DOHH2 (cell line): ENCODE data around the gene TPST1.

Experiments
- H3F3A ChIP-seq: fragments of 200-600 bp; sonication (generic), shearing (Covaris generic); 2 replicates; pipeline ENCODE4 v1.6.0; 2016; ENCODE audit warnings: antibody characterized with exemption, mild to moderate bottlenecking; ENCODE audit not compliant: control insufficient read depth, insufficient read depth
- H3K27ac ChIP-seq: fragments of 200-600 bp; sonication (generic); 2 replicates; pipeline ENCODE4 v1.5.1; 2014; ENCODE audit warnings: low read depth, mild to moderate bottlenecking, low read length, moderate library complexity
- H3K27me3 ChIP-seq: fragments of 200-600 bp; sonication (generic); 2 replicates; pipeline ENCODE4 v1.6.1; 2014; ENCODE audit warnings: mild to moderate bottlenecking, low read length, mixed read lengths; ENCODE audit not compliant: control insufficient read depth
- H3K36me3 ChIP-seq: fragments of 200-600 bp; sonication (generic); 2 replicates; pipeline ENCODE4 v1.6.1; 2014; ENCODE audit warnings: mild to moderate bottlenecking, low read length, moderate library complexity, mixed read lengths; ENCODE audit not compliant: control insufficient read depth
- H3K4me1 ChIP-seq: fragments of 200-600 bp; sonication (generic); 2 replicates; pipeline ENCODE4 v1.6.1; 2014; ENCODE audit warnings: mild to moderate bottlenecking, low read length, mixed read lengths; ENCODE audit not compliant: control insufficient read depth
- H3K4me2 ChIP-seq: fragments of 200-600 bp; sonication (generic); 2 replicates; pipeline ENCODE4 v1.6.0; 2014; ENCODE audit warnings: mild to moderate bottlenecking, low read length, moderate library complexity
- H3K4me3 ChIP-seq: fragments of 200-600 bp; sonication (generic); 2 replicates; pipeline ENCODE4 v1.5.1; 2014; ENCODE audit warnings: mild to moderate bottlenecking, low read length, mixed read lengths
- H3K79me2 ChIP-seq: fragments of 200-600 bp; sonication (generic); 2 replicates; pipeline ENCODE4 v1.6.1; 2014; ENCODE audit warnings: mild to moderate bottlenecking, low read length, mixed read lengths; ENCODE audit not compliant: control insufficient read depth
- H3K9me2 ChIP-seq: fragments of 200-600 bp; sonication (generic); replicated peaks from 2 replicates; pipeline ENCODE4 v1.6.1; 2014; ENCODE audit warnings: mild to moderate bottlenecking, low read length, mixed read lengths; ENCODE audit not compliant: control insufficient read depth
- H3K9me3 ChIP-seq: fragments of 200-600 bp; sonication (generic); 2 replicates; pipeline ENCODE4 v1.6.1; 2014; ENCODE audit warnings: antibody characterized with exemption, low read length, mixed read lengths; ENCODE audit not compliant: control insufficient read depth, insufficient read depth
- H4K20me1 ChIP-seq: fragments of 200-600 bp; sonication (generic); 2 replicates; pipeline ENCODE4 v1.6.0; 2014; ENCODE audit warnings: low read depth, mild to moderate bottlenecking, antibody characterized with exemption, low read length, moderate library complexity; ENCODE audit not compliant: control insufficient read depth, insufficient read depth
- EZH2phosphoT487 ChIP-seq: fragments of 200-600 bp; sonication (generic); IDR thresholded peaks from 2 replicates; pipeline ENCODE4 v1.6.1; 2017; ENCODE audit warnings: borderline replicate concordance, mild to moderate bottlenecking, antibody characterized with exemption, low read length, moderate library complexity, mixed read lengths
- TF ChIP-seq, protein P1 (sequence below): fragments of 200-600 bp; sonication (generic); IDR thresholded peaks from one replicate; pipeline ENCODE4 v1.5.1; 2014; ENCODE audit warnings: antibody characterized with exemption, mild to moderate bottlenecking, low read depth, low read length; ENCODE audit not compliant: poor library complexity, severe bottlenecking

The TPST1 gene

DNA sequence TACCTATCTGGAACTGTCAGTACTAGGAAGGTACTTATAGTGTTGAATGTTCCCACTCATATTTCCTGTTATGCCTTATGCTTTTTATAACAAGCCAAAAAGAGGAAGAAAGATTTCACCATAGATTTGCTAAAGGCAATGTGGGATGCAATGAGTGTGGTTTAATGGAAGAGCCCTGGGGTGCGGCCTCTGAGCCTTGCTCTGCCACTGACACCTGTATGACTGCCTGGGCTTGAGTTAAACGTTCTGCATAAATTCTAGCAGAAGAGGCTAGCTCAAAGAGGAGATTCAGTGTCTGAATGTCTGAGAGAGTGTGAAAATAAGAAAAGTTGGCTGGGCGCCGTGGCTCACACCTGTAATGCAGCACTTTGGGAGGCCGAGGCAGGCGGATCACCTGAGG is 143.8 kb downstream of the TPST1 start:
- no peaks in the 10 kb centered on the region for H3K36me3 ChIP-seq
- no peak for TF ChIP-seq EZH2phosphoT487
- TF ChIP-seq, protein P1, sequence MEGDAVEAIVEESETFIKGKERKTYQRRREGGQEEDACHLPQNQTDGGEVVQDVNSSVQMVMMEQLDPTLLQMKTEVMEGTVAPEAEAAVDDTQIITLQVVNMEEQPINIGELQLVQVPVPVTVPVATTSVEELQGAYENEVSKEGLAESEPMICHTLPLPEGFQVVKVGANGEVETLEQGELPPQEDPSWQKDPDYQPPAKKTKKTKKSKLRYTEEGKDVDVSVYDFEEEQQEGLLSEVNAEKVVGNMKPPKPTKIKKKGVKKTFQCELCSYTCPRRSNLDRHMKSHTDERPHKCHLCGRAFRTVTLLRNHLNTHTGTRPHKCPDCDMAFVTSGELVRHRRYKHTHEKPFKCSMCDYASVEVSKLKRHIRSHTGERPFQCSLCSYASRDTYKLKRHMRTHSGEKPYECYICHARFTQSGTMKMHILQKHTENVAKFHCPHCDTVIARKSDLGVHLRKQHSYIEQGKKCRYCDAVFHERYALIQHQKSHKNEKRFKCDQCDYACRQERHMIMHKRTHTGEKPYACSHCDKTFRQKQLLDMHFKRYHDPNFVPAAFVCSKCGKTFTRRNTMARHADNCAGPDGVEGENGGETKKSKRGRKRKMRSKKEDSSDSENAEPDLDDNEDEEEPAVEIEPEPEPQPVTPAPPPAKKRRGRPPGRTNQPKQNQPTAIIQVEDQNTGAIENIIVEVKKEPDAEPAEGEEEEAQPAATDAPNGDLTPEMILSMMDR, result no peak
- H3K4me2 ChIP-seq, result no peak overlapping the region
- H3K79me2 ChIP-seq, result no peaks in the 10 kb centered on the region
- no peaks in the 10 kb centered on the region for H4K20me1 ChIP-seq
- no peak overlapping the region for H3K4me3 ChIP-seq
- H3K27ac ChIP-seq, result no peak overlapping the region
- H3K9me3 ChIP-seq, result no peaks in the 10 kb centered on the region
- 0 out of 2 replicates have a peak, but pooled peaks cover 6% of the 10 kb centered on the region for H3K27me3 ChIP-seq
- H3K9me2 ChIP-seq, result no peaks in the 10 kb centered on the region
- no peaks in the 10 kb centered on the region for H3F3A ChIP-seq
- no peaks in the 10 kb centered on the region for H3K4me1 ChIP-seq

DNA sequence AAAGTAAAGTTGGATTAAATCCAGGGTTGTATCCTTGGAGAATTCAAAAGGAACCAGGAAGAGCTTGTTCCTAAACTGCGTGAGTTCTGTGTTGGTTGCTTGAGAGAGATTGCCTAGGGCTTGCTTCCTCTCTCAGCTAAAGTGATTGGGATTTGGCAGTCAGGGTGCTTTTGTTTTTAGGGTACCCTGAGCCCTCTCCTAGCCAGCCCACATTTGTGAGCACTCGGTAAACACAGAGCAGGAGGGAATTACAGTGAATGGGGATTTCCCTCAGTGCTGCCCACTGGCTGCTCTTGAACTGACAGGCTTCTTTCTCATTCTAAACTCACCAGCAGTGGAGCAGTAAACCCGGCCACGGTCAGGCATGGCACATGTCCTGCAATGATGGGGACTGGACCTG is 146.9 kb downstream of the TPST1 start:
- Histone ChIP-seq H3K36me3 (no peaks in the 10 kb centered on the region), H3K9me3 (no peaks in the 10 kb centered on the region), H3K4me3 (no peak overlapping the region), H3K79me2 (no peaks in the 10 kb centered on the region), H3K9me2 (no peaks in the 10 kb centered on the region), H4K20me1 (no peaks in the 10 kb centered on the region), H3K27me3 (0 out of 2 replicates have a peak, but pooled peaks cover 6% of the 10 kb centered on the region), H3F3A (no peaks in the 10 kb centered on the region), H3K4me1 (no peaks in the 10 kb centered on the region), H3K27ac (no peak overlapping the region), H3K4me2 (no peak overlapping the region)
- TF ChIP-seq, protein P1, result no peak
- no peak for TF ChIP-seq EZH2phosphoT487

DNA sequence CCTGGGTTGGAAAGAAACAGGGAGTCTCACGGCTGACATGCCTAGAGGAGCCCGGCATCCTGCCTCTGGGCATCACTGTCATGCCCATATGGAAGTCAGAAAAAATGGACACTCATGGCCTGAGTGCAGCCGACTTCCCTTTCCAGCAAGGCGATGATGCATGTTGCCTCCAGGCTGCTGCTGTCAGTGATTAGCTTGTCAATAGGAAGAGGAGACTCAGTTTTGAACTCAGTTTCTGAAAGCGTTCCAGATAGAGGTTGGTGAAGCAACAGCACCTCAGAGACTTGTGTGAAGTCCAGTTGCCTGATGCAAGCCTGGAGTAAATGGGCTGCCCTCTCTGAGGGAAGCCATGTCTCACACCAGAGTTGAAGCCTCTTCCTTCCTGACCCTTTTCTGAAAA is 148.4 kb downstream of the TPST1 start:
- 0 out of 2 replicates have a peak, but pooled peaks cover 5% of the 10 kb centered on the region for H3K27me3 ChIP-seq

More for the DNA sequence above, 148.4 kb downstream of the TPST1 start:
- TF ChIP-seq EZH2phosphoT487, result no peak
- TF ChIP-seq, protein P1, result no peak
- Histone ChIP-seq H3F3A (no peaks in the 10 kb centered on the region), H3K9me3 (no peaks in the 10 kb centered on the region), H3K36me3 (no peaks in the 10 kb centered on the region), H3K4me2 (no peak overlapping the region), H3K79me2 (no peaks in the 10 kb centered on the region), H3K27ac (no peak overlapping the region), H3K9me2 (no peaks in the 10 kb centered on the region), H4K20me1 (no peaks in the 10 kb centered on the region), H3K4me3 (no peak overlapping the region), H3K4me1 (no peaks in the 10 kb centered on the region)
